IPS-11a (cell line): ENCODE measurements around the gene TCF25.
A peak's percentile ranks its signal among the peaks of the same experiment; 100 is the strongest.

ENCODE experiments used
- H3K4me3 ChIP-seq: one replicate; pipeline ENCODE4 v1.5.1; 2013; ENCODE audit warnings: low read depth, low read length, control low read depth

Gene TCF25

DNA sequence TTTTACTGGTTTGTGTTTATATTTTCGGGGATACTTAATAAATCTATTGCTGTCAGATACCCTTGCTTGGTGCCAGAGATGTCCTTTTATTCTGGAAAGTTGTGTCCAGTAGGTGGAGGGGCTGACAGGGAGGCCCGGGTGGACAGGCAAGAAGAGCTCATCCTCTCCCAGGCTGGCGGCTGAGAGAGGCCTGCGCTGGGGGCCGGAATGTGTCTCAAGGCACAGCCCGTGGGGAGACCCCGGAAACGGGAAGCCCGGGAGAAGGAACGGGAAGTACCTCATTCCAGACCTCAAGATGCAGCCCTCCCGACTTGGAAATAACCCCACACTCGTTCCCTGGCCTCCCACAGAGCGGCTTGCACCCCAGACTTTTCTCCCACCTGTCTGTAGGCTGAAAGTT, 62.6 kb downstream of the TCF25 start:
- no peak overlapping the region for H3K4me3 ChIP-seq

DNA sequence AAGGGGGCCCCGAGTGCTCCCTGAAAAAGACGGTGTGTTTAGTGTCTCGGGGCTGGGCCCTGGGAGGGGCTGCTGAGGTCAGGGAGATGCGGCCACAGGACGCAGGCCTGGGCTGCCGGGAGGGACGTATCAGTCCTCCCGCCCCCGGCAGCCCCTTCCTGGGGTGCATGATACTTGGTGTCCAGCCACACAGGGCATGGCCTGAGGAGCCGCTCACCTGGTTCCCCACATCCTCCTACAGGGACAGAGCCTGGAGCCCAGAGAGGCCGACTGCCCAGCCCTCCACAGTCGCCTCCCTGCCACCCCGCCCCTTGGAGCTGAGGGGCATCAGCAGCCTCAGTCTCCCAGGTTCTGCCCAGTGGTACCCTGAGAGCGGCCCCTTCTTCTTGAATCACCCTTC, 63.1 kb downstream of the TCF25 start:
- H3K4me3 ChIP-seq = no peak overlapping the region

DNA sequence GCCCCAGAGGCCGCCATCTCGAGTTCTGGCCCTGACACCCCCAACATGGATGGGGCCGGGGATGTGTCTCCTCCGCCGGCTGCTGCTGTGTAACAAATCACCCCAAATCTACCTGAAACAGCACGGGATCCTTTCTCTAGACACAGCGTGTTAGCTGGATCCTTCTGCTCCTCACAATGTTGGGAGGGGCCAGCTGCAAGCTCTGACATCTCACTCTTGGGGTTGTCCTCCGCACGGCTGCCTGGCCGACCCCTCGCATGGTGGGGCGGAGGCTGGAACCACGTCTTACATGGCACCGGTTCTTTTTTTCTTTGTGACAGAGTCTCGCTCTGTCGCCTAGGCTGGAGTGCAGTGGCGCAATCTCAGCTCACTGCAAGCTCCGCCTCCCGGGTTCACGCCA, 63.6 kb downstream of the TCF25 start:
- no peak overlapping the region for H3K4me3 ChIP-seq

DNA sequence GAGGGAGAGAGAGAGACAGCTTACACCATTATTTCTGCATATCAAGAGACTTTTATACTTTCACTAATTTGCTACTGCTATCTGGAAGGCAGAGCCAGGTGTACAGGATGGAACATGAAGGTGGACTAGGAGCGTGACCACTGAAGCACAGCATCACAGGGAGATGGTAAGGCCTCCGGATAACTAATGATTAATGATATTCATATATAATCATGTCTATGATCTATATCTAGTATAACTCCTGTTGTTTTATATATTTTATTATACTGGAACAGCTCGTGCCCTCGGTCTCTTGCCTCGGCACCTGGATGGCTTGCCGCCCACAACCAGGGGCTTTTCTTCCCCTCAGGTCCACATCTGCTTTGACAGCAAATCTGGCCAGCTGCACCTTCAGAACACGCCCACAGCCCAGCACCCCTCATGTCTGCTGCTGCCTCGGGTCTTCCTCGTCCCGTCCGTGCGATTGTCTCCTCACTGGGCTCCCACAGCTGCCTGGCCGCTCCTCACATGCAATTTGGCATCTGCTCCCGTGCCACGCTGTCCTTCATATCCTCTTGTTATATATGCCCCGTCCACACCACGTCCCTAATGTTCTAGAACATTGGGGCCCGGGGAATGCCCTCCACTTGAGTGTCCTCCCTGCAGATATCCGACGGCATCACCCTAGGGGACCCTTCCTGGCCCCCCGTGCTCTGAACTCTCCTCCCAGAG, 64.9 kb downstream of the TCF25 start:
- H3K4me3 ChIP-seq = no peak overlapping the region

DNA sequence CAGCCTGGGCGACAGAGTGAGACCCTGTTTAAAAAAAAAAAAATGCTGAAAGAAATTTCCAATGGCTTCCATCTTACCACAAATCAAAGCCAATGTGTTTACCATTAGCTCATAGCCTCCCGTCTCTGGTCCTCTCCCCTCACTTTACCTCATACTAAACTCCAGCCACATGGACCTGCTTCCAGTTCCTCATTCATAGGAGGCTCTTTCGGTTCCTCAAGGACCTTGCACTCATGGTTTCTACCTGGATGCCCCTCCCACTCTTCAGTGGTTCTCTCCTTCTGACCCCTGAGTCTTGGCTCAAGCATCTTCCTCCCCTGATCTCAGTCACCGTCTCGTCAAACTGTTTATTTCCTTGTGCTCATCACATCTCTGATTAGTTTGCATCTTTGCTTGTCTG, 71.4 kb downstream of the TCF25 start:
- no peak overlapping the region for H3K4me3 ChIP-seq

DNA sequence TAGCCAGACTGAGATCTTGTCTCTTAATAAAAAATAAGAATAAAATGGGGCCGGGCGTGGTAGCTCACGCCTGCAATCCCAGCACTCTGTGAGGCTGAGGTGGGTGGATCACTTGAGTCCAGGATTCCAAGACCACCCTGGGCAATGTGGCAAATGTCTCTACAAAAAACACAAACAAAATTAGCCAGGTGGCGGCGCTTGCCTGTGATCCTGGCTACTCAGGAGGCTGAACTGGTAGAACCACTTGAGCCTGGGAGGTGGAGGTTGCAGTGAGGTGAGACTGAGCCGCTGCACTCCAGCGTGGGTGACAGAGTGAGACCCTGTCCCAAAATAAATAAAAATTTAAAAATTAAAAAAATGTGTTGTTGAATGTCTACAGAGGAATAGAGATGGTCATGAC, 72.3 kb downstream of the TCF25 start:
- H3K4me3 ChIP-seq = no peak overlapping the region

- H3K4me3 ChIP-seq = no peak overlapping the region
These were observed 73.1 kb downstream of the TCF25 start for GRCh38 chr16:89946515-89946914.

GRCh38 chr16:89949121-89949742, 75.8 kb downstream of the TCF25 start:
- H3K4me3 ChIP-seq = peak overlapping the region; percentile 33

DNA sequence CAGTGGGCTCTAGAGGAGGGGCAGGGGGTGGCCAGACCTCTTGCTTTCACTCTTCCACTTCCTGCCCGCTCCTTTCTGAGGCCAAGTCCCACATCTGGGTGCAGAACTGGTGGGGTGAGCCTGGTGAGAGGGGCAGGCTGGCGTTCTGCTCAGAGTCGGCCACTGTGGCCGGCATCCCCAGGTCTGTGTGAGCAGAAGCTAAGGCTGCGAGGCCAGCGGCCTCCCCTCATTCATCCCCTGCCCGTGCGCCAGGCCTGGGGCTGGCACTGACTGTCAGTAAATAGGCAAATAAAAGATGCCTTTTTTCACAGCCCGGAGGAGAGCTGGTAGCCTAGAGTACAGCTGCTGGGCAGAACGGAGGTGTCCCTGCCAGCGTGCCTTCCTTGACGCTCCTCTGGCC, 76.4 kb downstream of the TCF25 start:
- H3K4me3 ChIP-seq = no peak overlapping the region

DNA sequence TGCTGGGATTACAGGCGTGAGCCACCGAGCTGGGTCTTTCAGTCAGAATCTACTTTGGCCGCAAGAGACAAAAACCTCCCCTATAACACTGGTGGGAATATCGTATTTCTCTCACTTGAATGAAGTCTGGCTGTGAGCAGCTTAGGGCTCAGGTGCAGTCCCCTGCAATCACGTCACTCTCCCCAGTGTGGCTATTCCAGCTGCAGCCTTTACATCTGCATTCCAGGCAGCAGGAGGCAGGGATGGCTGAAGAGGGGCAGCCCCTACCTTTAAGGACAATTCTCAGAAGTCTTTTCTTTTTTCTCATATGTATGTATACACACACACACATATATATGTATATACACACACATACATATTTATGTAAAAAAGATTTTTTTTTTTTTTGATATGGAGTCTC, 78.1 kb downstream of the TCF25 start:
- H3K4me3 ChIP-seq = no peak overlapping the region

DNA sequence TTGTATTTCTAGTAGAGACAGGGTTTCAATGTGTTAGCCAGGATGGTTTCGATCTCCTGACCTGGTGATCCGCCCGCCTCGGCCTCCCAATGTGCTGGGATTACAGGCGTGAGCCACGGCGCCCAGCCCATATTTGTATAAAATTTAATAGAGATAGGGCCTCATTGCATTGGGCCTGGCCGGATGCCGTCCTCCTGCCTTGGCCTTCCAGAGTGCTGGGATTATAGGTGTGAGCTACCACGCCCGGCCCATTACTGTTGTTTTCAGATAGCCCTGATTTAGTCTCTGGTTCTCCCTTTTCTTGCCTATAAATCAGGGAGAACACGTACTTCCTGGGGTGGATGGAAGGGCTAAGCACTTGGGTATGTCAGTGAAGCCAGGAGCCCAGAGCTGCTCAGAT, 78.7 kb downstream of the TCF25 start:
- no peak overlapping the region for H3K4me3 ChIP-seq

GRCh38 chr16:89952551-89952950, 79.2 kb downstream of the TCF25 start:
- no peak overlapping the region for H3K4me3 ChIP-seq

GRCh38 chr16:89953671-89954406, 80.4 kb downstream of the TCF25 start:
- H3K4me3 ChIP-seq = no peak overlapping the region

GRCh38 chr16:89954462-89954861, 81.1 kb downstream of the TCF25 start:
- no peak overlapping the region for H3K4me3 ChIP-seq

DNA sequence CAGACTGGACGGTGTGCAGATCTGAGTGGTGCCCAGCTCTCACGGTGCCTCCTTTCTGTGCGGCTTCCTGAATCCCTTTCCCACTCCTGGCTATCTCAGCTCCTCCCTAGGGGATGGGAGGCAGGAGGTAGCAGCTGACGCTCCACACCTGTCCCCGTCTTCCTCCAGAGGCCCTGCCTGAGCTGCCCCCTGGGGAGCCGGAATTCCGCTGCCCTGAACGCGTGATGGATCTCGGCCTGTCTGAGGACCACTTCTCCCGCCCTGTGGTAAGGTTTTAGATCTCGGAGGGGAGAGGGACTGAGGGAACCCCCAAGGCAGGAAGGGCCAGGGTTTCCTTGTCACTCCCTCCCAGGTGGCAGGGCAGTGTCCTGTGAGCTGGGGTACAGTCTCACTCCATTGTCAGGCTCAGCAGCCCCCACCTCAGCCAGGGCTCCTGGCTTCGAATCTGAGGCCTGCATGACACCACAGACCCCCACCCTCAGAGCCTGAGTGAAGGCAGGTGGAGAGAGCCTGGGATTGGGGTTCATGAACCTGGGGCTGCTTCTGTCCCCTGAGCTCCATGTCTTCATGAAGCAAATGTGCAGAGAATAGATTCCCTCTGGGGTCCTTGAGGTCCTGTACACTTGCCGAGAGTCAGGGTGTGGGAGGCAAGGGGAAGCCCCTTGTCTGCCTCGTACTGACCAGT, 81.8 kb downstream of the TCF25 start:
- no peak overlapping the region for H3K4me3 ChIP-seq

GRCh38 chr16:89956505-89957215, 83.3 kb downstream of the TCF25 start:
- H3K4me3 ChIP-seq = no peak overlapping the region

GRCh38 chr16:89957216-89957785, 83.9 kb downstream of the TCF25 start:
- no peak overlapping the region for H3K4me3 ChIP-seq

GRCh38 chr16:89958068-89958467, 84.7 kb downstream of the TCF25 start:
- no peak overlapping the region for H3K4me3 ChIP-seq

GRCh38 chr16:89958596-89958995, 85.2 kb downstream of the TCF25 start:
- no peak overlapping the region for H3K4me3 ChIP-seq

GRCh38 chr16:89960966-89961365, 87.6 kb downstream of the TCF25 start:
- no peak overlapping the region for H3K4me3 ChIP-seq
